ES-I3 (cell line): ENCODE measurements around the gene PTPRZ1.
A peak's percentile ranks its signal among the peaks of the same experiment; 100 is the strongest.

Experiments used
- H3K36me3 ChIP-seq: 2 replicates; pipeline ENCODE4 v1.6.1; 2013; ENCODE audit warnings: mild to moderate bottlenecking, low read length, control low read depth, moderate library complexity; ENCODE audit not compliant: insufficient read depth
- H3K4me1 ChIP-seq: 2 replicates; pipeline ENCODE4 v1.6.1; 2013; ENCODE audit warnings: mild to moderate bottlenecking, control low read depth, low read length; ENCODE audit not compliant: insufficient read depth
- H3K9ac ChIP-seq: 2 replicates; pipeline ENCODE4 v1.6.1; 2013; ENCODE audit warnings: low read depth, mild to moderate bottlenecking, low read length, moderate library complexity
- H3K9me3 ChIP-seq: 2 replicates; pipeline ENCODE4 v1.6.1; 2013; ENCODE audit warnings: mild to moderate bottlenecking, low read length, moderate library complexity; ENCODE audit not compliant: control insufficient read depth, insufficient read depth

Gene PTPRZ1

GRCh38 chr7:121872831-121873288, at the start of gene PTPRZ1:
PTPRZ1 (plus strand) TSS chr7:121873161; CDS start chr7:121873500, 339 bp downstream.
- Histone ChIP-seq H3K9me3 (no peaks in the 10 kb centered on the region), H3K36me3 (no peaks in the 10 kb centered on the region), H3K4me1 (peaks cover 18% of the 10 kb centered on the region), H3K9ac (peak within 1 kb of the TSS; percentile 93)

- Histone ChIP-seq H3K36me3 (no peaks in the 10 kb centered on the region), H3K9ac (no peak overlapping the region), H3K4me1 (no peaks in the 10 kb centered on the region), H3K9me3 (no peaks in the 10 kb centered on the region)
Measured at GRCh38 chr7:121824276-121824675, 48.7 kb upstream of the PTPRZ1 start.

- H3K4me1 ChIP-seq: no peaks in the 10 kb centered on the region; the same call in 1 of the 2 replicates
- H3K9me3 ChIP-seq: no peaks in the 10 kb centered on the region
- H3K36me3 ChIP-seq: no peaks in the 10 kb centered on the region
- H3K9ac ChIP-seq: no peak overlapping the region
Measured at GRCh38 chr7:121831351-121831750, 41.6 kb upstream of the PTPRZ1 start.

- Histone ChIP-seq H3K4me1 (no peaks in the 10 kb centered on the region; the same call in 1 of the 2 replicates), H3K9me3 (no peaks in the 10 kb centered on the region), H3K36me3 (no peaks in the 10 kb centered on the region), H3K9ac (no peak overlapping the region)
Measured at GRCh38 chr7:121831801-121832200, 41.2 kb upstream of the PTPRZ1 start.

- no peak overlapping the region for H3K9ac ChIP-seq
- no peaks in the 10 kb centered on the region for H3K9me3 ChIP-seq
- H3K4me1 ChIP-seq: no peaks in the 10 kb centered on the region; the same call in 1 of the 2 replicates
- H3K36me3 ChIP-seq: no peaks in the 10 kb centered on the region
Measured at GRCh38 chr7:121832347-121832746, 40.6 kb upstream of the PTPRZ1 start.

GRCh38 chr7:121833991-121834390, 39.0 kb upstream of the PTPRZ1 start:
- no peaks in the 10 kb centered on the region for H3K9me3 ChIP-seq
- H3K36me3 ChIP-seq: no peaks in the 10 kb centered on the region
- H3K9ac ChIP-seq: no peak overlapping the region
- H3K4me1 ChIP-seq: peaks cover 3% of the 10 kb centered on the region; the same call in 1 of the 2 replicates

- peaks cover 6% of the 10 kb centered on the region; the same call in 1 of the 2 replicates for H3K4me1 ChIP-seq
- no peaks in the 10 kb centered on the region for H3K36me3 ChIP-seq
- H3K9me3 ChIP-seq: no peaks in the 10 kb centered on the region
- no peak overlapping the region for H3K9ac ChIP-seq
Measured at GRCh38 chr7:121837462-121837861, 35.5 kb upstream of the PTPRZ1 start.

- no peaks in the 10 kb centered on the region; the same call in 1 of the 2 replicates for H3K9me3 ChIP-seq
- H3K9ac ChIP-seq: no peak overlapping the region
- H3K4me1 ChIP-seq: no peaks in the 10 kb centered on the region
- H3K36me3 ChIP-seq: no peaks in the 10 kb centered on the region
Measured at GRCh38 chr7:121847041-121847440, 25.9 kb upstream of the PTPRZ1 start.

- H3K4me1 ChIP-seq: no peaks in the 10 kb centered on the region
- H3K9ac ChIP-seq: no peak overlapping the region
- H3K36me3 ChIP-seq: no peaks in the 10 kb centered on the region
- H3K9me3 ChIP-seq: no peaks in the 10 kb centered on the region; the same call in 1 of the 2 replicates
Measured at GRCh38 chr7:121853307-121853706, 19.7 kb upstream of the PTPRZ1 start.

- no peaks in the 10 kb centered on the region for H3K4me1 ChIP-seq
- no peak overlapping the region for H3K9ac ChIP-seq
- no peaks in the 10 kb centered on the region for H3K36me3 ChIP-seq
- no peaks in the 10 kb centered on the region for H3K9me3 ChIP-seq
Measured at GRCh38 chr7:121860953-121861352, 12.0 kb upstream of the PTPRZ1 start.

- Histone ChIP-seq H3K9me3 (no peaks in the 10 kb centered on the region), H3K36me3 (no peaks in the 10 kb centered on the region), H3K9ac (no peak overlapping the region), H3K4me1 (no peaks in the 10 kb centered on the region)
Measured at GRCh38 chr7:121862591-121862990, 10.4 kb upstream of the PTPRZ1 start.

- H3K9me3 ChIP-seq: no peaks in the 10 kb centered on the region
- H3K36me3 ChIP-seq: no peaks in the 10 kb centered on the region
- H3K9ac ChIP-seq: no peak overlapping the region
- peaks cover 7% of the 10 kb centered on the region; the same call in 1 of the 2 replicates for H3K4me1 ChIP-seq
Measured at GRCh38 chr7:121871188-121871587, 1.8 kb upstream of the PTPRZ1 start.

GRCh38 chr7:121873289-121874194, 581 bp downstream of the PTPRZ1 start:
- peaks cover 20% of the 10 kb centered on the region for H3K4me1 ChIP-seq
- H3K36me3 ChIP-seq: no peaks in the 10 kb centered on the region
- H3K9ac ChIP-seq: peak overlapping the region; percentile 93
- H3K9me3 ChIP-seq: no peaks in the 10 kb centered on the region

GRCh38 chr7:121874298-121874697, 1.3 kb downstream of the PTPRZ1 start:
- no peaks in the 10 kb centered on the region for H3K36me3 ChIP-seq
- H3K9me3 ChIP-seq: no peaks in the 10 kb centered on the region
- H3K4me1 ChIP-seq: peaks cover 26% of the 10 kb centered on the region
- peak overlapping the region; percentile 93 for H3K9ac ChIP-seq

- no peaks in the 10 kb centered on the region for H3K36me3 ChIP-seq
- H3K9ac ChIP-seq: peak overlapping the region; percentile 93; the same call in 1 of the 2 replicates
- H3K4me1 ChIP-seq: peaks cover 31% of the 10 kb centered on the region
- no peaks in the 10 kb centered on the region for H3K9me3 ChIP-seq
Measured at GRCh38 chr7:121875203-121875602, 2.2 kb downstream of the PTPRZ1 start.
